Cardiac septum (tissue), 1 donor: ENCODE data around the gene TOP2B. TPM values are rescaled to one million over a fixed set of nuclear protein-coding genes. Genes with fewer than 3 reads are reported as not detected.

Experiments
- DNase-seq: peaks from one replicate; pipeline ENCODE4 v3.0.0-alpha.2; 2020; ENCODE audit warnings: low spot score
- intact Hi-C: fragments of 100-400 bp; cut with DNase I; formaldehyde crosslinking; loops from one replicate; pipeline ENCODE4 v1.14.0; 2022
- total RNA-seq: library from RNA; stranded (reverse); fragmentation: NEBNext Ultra II Directional; extraction: Animal tissue kit (Norgen Biotek cat#: 25700); gene quantifications from one replicate; pipeline ENCODE4 v1.2.1, GENCODE V29; 2021
- donor health status: DM: no; HTN: no; CAD: no.

TOP2B gene
- total RNA-seq, 1 donor from 2014 or later, result 108 TPM

GRCh38 chr3:25633919-25634318 lies 30.8 kb downstream of the TOP2B start:
- no peak for DNase-seq
- intact Hi-C loops, result no loop called here

GRCh38 chr3:25631989-25632388 lies 32.7 kb downstream of the TOP2B start:
- DNase-seq, result no peak
- intact Hi-C loops, result no loop called here

- no peak for DNase-seq
- intact Hi-C loops, result no loop called here
Measured at GRCh38 chr3:25621087-25621486, 43.6 kb downstream of the TOP2B start.

- intact Hi-C loops, result no loop called here
- no peak for DNase-seq
Measured at GRCh38 chr3:25620493-25620892, 44.2 kb downstream of the TOP2B start.

- intact Hi-C loops, result no loop called here
- no peak for DNase-seq
Measured at GRCh38 chr3:25619382-25619781, 45.3 kb downstream of the TOP2B start.

- intact Hi-C loops, result no loop called here
Measured at GRCh38 chr3:25618028-25618427, 46.7 kb downstream of the TOP2B start.

GRCh38 chr3:25611193-25611592 lies 53.5 kb downstream of the TOP2B start:
- intact Hi-C loops, result no loop called here

More at GRCh38 chr3:25618028-25618427, 46.7 kb downstream of the TOP2B start:
- no peak for DNase-seq

GRCh38 chr3:25610779-25611178 lies 53.9 kb downstream of the TOP2B start:
- intact Hi-C loops, result no loop called here
- no peak for DNase-seq

More at GRCh38 chr3:25611193-25611592, 53.5 kb downstream of the TOP2B start:
- DNase-seq, result no peak

GRCh38 chr3:25610167-25610566 lies 54.5 kb downstream of the TOP2B start:
- intact Hi-C loops, result no loop called here

GRCh38 chr3:25604107-25604805 lies 60.5 kb downstream of the TOP2B start:
- intact Hi-C loops, result loop anchor here (5.0 kb wide), 1 partner anchor 832 kb away; no protein-coding TSS in a partner anchor
- DNase-seq, result no peak

More at GRCh38 chr3:25610167-25610566, 54.5 kb downstream of the TOP2B start:
- DNase-seq, result no peak

- intact Hi-C loops, result loop anchor here (5.0 kb wide), 1 partner anchor 831 kb away; no protein-coding TSS in a partner anchor
- no peak for DNase-seq
Measured at GRCh38 chr3:25603703-25604102, 61.0 kb downstream of the TOP2B start.

- intact Hi-C loops, result no loop called here
- DNase-seq, result no peak
Measured at GRCh38 chr3:25597535-25598101, 67.1 kb downstream of the TOP2B start.

GRCh38 chr3:25594007-25594502 lies 70.7 kb downstream of the TOP2B start:
- intact Hi-C loops, result loop anchor here (5.0 kb wide), 5 partner anchors 127 to 632 kb away; no protein-coding TSS in a partner anchor
- DNase-seq, result no peak

GRCh38 chr3:25593001-25593400 lies 71.7 kb downstream of the TOP2B start:
- no peak for DNase-seq
- intact Hi-C loops, result loop anchor here (2.0 to 5.0 kb wide), 6 partner anchors 80 to 631 kb away; no protein-coding TSS in a partner anchor

GRCh38 chr3:25592510-25592968 lies 72.2 kb downstream of the TOP2B start:
- DNase-seq, result peak; percentile 76
- intact Hi-C loops, result loop anchor here (2.0 to 5.0 kb wide), 6 partner anchors 80 to 630 kb away; no protein-coding TSS in a partner anchor

GRCh38 chr3:25589783-25590258 lies 74.9 kb downstream of the TOP2B start:
- peak; percentile 80 for DNase-seq
- intact Hi-C loops, result loop anchor here (1.0 to 5.0 kb wide), 6 partner anchors 123 to 628 kb away; no protein-coding TSS in a partner anchor

GRCh38 chr3:25589104-25589782 lies 75.5 kb downstream of the TOP2B start:
- DNase-seq, result peak; percentile 26
- intact Hi-C loops, result loop anchor here (1.0 kb wide), 1 partner anchor 163 kb away; no protein-coding TSS in a partner anchor

GRCh38 chr3:25588441-25589103 lies 76.1 kb downstream of the TOP2B start:
- intact Hi-C loops, result loop anchor here (1.0 kb wide), 1 partner anchor 162 kb away; no protein-coding TSS in a partner anchor
- DNase-seq, result no peak

GRCh38 chr3:25587975-25588374 lies 76.7 kb downstream of the TOP2B start:
- intact Hi-C loops, result no loop called here
- DNase-seq, result no peak
